ENCODE measurements around the gene SLC25A24.

- TF ChIP-seq ZBTB11 (CRISPR knock-in tag; IDR thresholded peaks at IDR 0.05) (no peak), ATF3 (IDR thresholded peaks at IDR 0.05) (no peak), ATF3 (CRISPR knock-in tag; conservative IDR thresholded peaks at IDR 0.05) (no peak), MCM5 (IDR thresholded peaks at IDR 0.05; ENCODE audit: low read depth) (no peak), DNMT1 (IDR thresholded peaks at IDR 0.05) (no peak), JUN (IDR thresholded peaks at IDR 0.05; ENCODE audit: borderline replicate concordance, low read depth, low read length) (no peak), JUN (CRISPR knock-in tag; IDR thresholded peaks at IDR 0.05; ENCODE audit: borderline replicate concordance) (no peak), CTCF (IDR thresholded peaks at IDR 0.05 in 2 of 3, conservative IDR thresholded peaks at IDR 0.05 in 1 of 3; ENCODE audit: insufficient read depth in 2 of 3, low read depth in 1 of 3, low read length in 3 of 3) (no peak), SMAD3 (CRISPR knock-in tag; conservative IDR thresholded peaks at IDR 0.05) (no peak), SPI1 (IDR thresholded peaks at IDR 0.05; ENCODE audit: borderline replicate concordance, low read depth, low read length) (no peak), USF1 (CRISPR knock-in tag; IDR thresholded peaks at IDR 0.05) (no peak), ZBTB1 (CRISPR knock-in tag; IDR thresholded peaks at IDR 0.05; ENCODE audit: borderline replicate concordance, low read depth) (no peak), ZNF740 (CRISPR knock-in tag; IDR thresholded peaks at IDR 0.05) (no peak), ZNF740 (tag; IDR thresholded peaks at IDR 0.05) (no peak), PHF20 (IDR thresholded peaks at IDR 0.05; ENCODE audit: partially characterized antibody) (no peak), ZNF407 (IDR thresholded peaks at IDR 0.05; ENCODE audit: low read depth) (no peak), SNAPC5 (CRISPR knock-in tag; IDR thresholded peaks at IDR 0.05) (no peak)
Observed at GRCh38 chr1:108194051-108194450, 6.1 kb downstream of the SLC25A24 start.

Measured in K562 (cell line).